Lower leg skin (tissue), 4 donors: ENCODE data around the gene ZNF407. TPM values are rescaled to one million over a fixed set of nuclear protein-coding genes. Genes with fewer than 3 reads are reported as not detected.

ENCODE experiments used
- DNase-seq, 2 donors: peaks; one replicate each; pipeline ENCODE4 v3.0.0-alpha.2; 2019; ENCODE audit warnings: low spot score in 2 of 2
- H3K4me3 ChIP-seq: fragments of 200-600 bp; sonication (generic); 2 replicates; pipeline ENCODE4 v1.5.1; 2017; ENCODE audit warnings: mild to moderate bottlenecking, low read depth; ENCODE audit not compliant: poor library complexity, severe bottlenecking
- CTCF ChIP-seq, 3 donors: fragments of 450-650 bp; IDR thresholded peaks; one replicate each; pipeline ENCODE4 v1.5.1; 2016; ENCODE audit warnings: antibody characterized with exemption in 3 of 3, mild to moderate bottlenecking in 3 of 3, moderate library complexity in 2 of 3
- POLR2A ChIP-seq, 2 donors: fragments of 450-650 bp; IDR thresholded peaks; one replicate each; pipeline ENCODE4 v1.6.1; 2016 to 2017; ENCODE audit warnings: antibody characterized with exemption in 2 of 2, mild to moderate bottlenecking in 1 of 2, moderate library complexity in 1 of 2
- WGBS, 2 donors: methylation state at CpG; one replicate each; pipeline ENCODE4 v1.1.5; 2018; 5-methylcytosine and 5-hydroxymethylcytosine counted together
- intact Hi-C: fragments of 100-400 bp; cut with DNase I; formaldehyde crosslinking; loops from one replicate; pipeline ENCODE4 v1.15.0; 2023; ENCODE audit warnings: low total_unique reads
- total RNA-seq, 4 donors: library from RNA; depleted of rRNA; stranded (reverse); fragments of >200 nt; gene quantifications; one replicate each; pipeline ENCODE4 v1.1.0, GENCODE V29; 2016

Gene ZNF407
- total RNA-seq, 4 donors from 2014 or later = 7.0 to 13.9 (median 10.9) TPM

GRCh38 chr18:75072672-75073371, 475.2 kb downstream of the ZNF407 start:
- H3K4me3 ChIP-seq = no peak overlapping the region
- 91 to 94% methylated on average over 14 to 21 of the region's 21 CpGs for WGBS, 2 donors
- TF ChIP-seq CTCF (IDR thresholded peaks at IDR 0.05) (no peak), POLR2A (IDR thresholded peaks at IDR 0.05) (no peak)
- DNase-seq = peak in 1 of 2 donors; percentile 81
- intact Hi-C loops = no loop called here

GRCh38 chr18:75073654-75074053, 476.0 kb downstream of the ZNF407 start:
- DNase-seq = no peak
- intact Hi-C loops = no loop called here
- no peak for TF ChIP-seq CTCF (IDR thresholded peaks at IDR 0.05)
- no peak for TF ChIP-seq POLR2A (IDR thresholded peaks at IDR 0.05)
- no peak overlapping the region for H3K4me3 ChIP-seq
- 90 to 91% methylated on average over 9 of the region's 9 CpGs for WGBS, 2 donors

GRCh38 chr18:75074196-75075015, 476.7 kb downstream of the ZNF407 start:
- intact Hi-C loops = no loop called here
- 91 to 92% methylated on average over 13 of the region's 13 CpGs for WGBS, 2 donors
- no peak overlapping the region for H3K4me3 ChIP-seq
- no peak for TF ChIP-seq CTCF (IDR thresholded peaks at IDR 0.05)
- TF ChIP-seq POLR2A (IDR thresholded peaks at IDR 0.05) = no peak
- DNase-seq = peak in 1 of 2 donors; percentile 80

- no peak overlapping the region for H3K4me3 ChIP-seq
- intact Hi-C loops = no loop called here
- DNase-seq = no peak
- TF ChIP-seq CTCF (IDR thresholded peaks at IDR 0.05) (no peak), POLR2A (IDR thresholded peaks at IDR 0.05) (no peak)
- 80 to 86% methylated on average over 3 of the region's 3 CpGs for WGBS, 2 donors
Observed at GRCh38 chr18:75075016-75075305, 477.3 kb downstream of the ZNF407 start.

- 79 to 95% methylated on average over 9 to 10 of the region's 12 CpGs for WGBS, 2 donors
- intact Hi-C loops = no loop called here
- DNase-seq = peak in 1 of 2 donors; percentile 59
- no peak overlapping the region for H3K4me3 ChIP-seq
- TF ChIP-seq CTCF (IDR thresholded peaks at IDR 0.05) = no peak
- no peak for TF ChIP-seq POLR2A (IDR thresholded peaks at IDR 0.05)
Observed at GRCh38 chr18:75075429-75075841, 477.8 kb downstream of the ZNF407 start.
